Measurements from ENCODE around the gene INO80E. TPM values are rescaled to one million over a fixed set of nuclear protein-coding genes. Genes with fewer than 3 reads are reported as not detected.

INO80E gene
- polyA plus RNA-seq, 1 of the 3 experiments (the other 2 are of a cell fraction), result 46.6 TPM

- TF ChIP-seq USF1 (IDR thresholded peaks at IDR 0.05; ENCODE audit: borderline replicate concordance, low read depth) (no peak), EZH2phosphoT487 (IDR thresholded peaks at IDR 0.05; ENCODE audit: borderline replicate concordance, low read depth) (no peak), FOSL2 (IDR thresholded peaks at IDR 0.05; ENCODE audit: borderline replicate concordance, low read depth) (no peak), POLR2AphosphoS5 (IDR thresholded peaks at IDR 0.05; ENCODE audit: low read depth, low read length) (no peak), YY1 (IDR thresholded peaks at IDR 0.05; ENCODE audit: low read depth) (no peak), GATA2 (CRISPR knock-in tag; IDR thresholded peaks at IDR 0.05) (no peak), FOXJ3 (CRISPR knock-in tag; IDR thresholded peaks at IDR 0.05) (no peak)
Observed at GRCh38 chr16:30025574-30025973, 29.5 kb downstream of the INO80E start (continued).

GRCh38 chr16:30026449-30026848 is 30.4 kb downstream of the INO80E start:
- H3K4me3 ChIP-seq (ENCODE audit: low read depth in 2 of 2, low read length in 1 of 2), result no peak overlapping the region
- H3K9me3 ChIP-seq, result no peaks in the 10 kb centered on the region
- TF ChIP-seq EP300 (IDR thresholded peaks at IDR 0.05; ENCODE audit: borderline replicate concordance in 1 of 2, low read depth in 1 of 2, low read length in 1 of 2) (no peak), MXI1 (IDR thresholded peaks at IDR 0.05; ENCODE audit: low read depth, low read length) (no peak), SMC3 (IDR thresholded peaks at IDR 0.05; ENCODE audit: low read depth, low read length) (no peak), REST (IDR thresholded peaks at IDR 0.05; ENCODE audit: low read depth, low read length) (no peak), NFIC (IDR thresholded peaks at IDR 0.05; ENCODE audit: borderline replicate concordance) (no peak), EZH2phosphoT487 (IDR thresholded peaks at IDR 0.05; ENCODE audit: borderline replicate concordance, low read depth) (no peak), USF1 (IDR thresholded peaks at IDR 0.05; ENCODE audit: borderline replicate concordance, low read depth) (no peak), CHD2 (IDR thresholded peaks at IDR 0.05; ENCODE audit: low read length, partially characterized antibody) (no peak)
- TF ChIP-seq, protein P1, sequence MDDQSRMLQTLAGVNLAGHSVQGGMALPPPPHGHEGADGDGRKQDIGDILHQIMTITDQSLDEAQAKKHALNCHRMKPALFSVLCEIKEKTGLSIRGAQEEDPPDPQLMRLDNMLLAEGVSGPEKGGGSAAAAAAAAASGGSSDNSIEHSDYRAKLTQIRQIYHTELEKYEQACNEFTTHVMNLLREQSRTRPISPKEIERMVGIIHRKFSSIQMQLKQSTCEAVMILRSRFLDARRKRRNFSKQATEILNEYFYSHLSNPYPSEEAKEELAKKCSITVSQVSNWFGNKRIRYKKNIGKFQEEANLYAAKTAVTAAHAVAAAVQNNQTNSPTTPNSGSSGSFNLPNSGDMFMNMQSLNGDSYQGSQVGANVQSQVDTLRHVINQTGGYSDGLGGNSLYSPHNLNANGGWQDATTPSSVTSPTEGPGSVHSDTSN (IDR thresholded peaks at IDR 0.05), result no peak
- TF ChIP-seq, protein P2, sequence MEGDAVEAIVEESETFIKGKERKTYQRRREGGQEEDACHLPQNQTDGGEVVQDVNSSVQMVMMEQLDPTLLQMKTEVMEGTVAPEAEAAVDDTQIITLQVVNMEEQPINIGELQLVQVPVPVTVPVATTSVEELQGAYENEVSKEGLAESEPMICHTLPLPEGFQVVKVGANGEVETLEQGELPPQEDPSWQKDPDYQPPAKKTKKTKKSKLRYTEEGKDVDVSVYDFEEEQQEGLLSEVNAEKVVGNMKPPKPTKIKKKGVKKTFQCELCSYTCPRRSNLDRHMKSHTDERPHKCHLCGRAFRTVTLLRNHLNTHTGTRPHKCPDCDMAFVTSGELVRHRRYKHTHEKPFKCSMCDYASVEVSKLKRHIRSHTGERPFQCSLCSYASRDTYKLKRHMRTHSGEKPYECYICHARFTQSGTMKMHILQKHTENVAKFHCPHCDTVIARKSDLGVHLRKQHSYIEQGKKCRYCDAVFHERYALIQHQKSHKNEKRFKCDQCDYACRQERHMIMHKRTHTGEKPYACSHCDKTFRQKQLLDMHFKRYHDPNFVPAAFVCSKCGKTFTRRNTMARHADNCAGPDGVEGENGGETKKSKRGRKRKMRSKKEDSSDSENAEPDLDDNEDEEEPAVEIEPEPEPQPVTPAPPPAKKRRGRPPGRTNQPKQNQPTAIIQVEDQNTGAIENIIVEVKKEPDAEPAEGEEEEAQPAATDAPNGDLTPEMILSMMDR (IDR thresholded peaks at IDR 0.05), result no peak
- TF ChIP-seq, protein P3, sequence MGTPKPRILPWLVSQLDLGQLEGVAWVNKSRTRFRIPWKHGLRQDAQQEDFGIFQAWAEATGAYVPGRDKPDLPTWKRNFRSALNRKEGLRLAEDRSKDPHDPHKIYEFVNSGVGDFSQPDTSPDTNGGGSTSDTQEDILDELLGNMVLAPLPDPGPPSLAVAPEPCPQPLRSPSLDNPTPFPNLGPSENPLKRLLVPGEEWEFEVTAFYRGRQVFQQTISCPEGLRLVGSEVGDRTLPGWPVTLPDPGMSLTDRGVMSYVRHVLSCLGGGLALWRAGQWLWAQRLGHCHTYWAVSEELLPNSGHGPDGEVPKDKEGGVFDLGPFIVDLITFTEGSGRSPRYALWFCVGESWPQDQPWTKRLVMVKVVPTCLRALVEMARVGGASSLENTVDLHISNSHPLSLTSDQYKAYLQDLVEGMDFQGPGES (IDR thresholded peaks at IDR 0.05; ENCODE audit: low read depth, low read length), result no peak
- H3K27me3 ChIP-seq (ENCODE audit: insufficient read depth), result no peaks in the 10 kb centered on the region
- DNase-seq, result no peak
- peaks cover 3 to 21% of the 10 kb centered on the region in 2 experiments; a peak in 2 of 4 replicates for H3K4me1 ChIP-seq (ENCODE audit: control insufficient read depth in 1 of 2, insufficient read depth in 2 of 2, low read depth in 1 of 2, low read length in 1 of 2)
- peaks cover 6% of the 10 kb centered on the region for H3F3A ChIP-seq (replicated peaks; ENCODE audit: insufficient read depth)
- ChIA-PET CTCF (no interaction called here), POLR2A (interaction anchor here (0.6 kb wide), 1 partner anchor 65 kb away, joined by 4 read pairs; the partner anchor contains the start of gene TMEM219)
- 84% methylated on average over 6 of the region's 18 CpGs for WGBS (ENCODE audit: low lambda C conversion rate)
- H4K20me1 ChIP-seq (ENCODE audit: insufficient read depth), result no peaks in the 10 kb centered on the region
- H2AFZ ChIP-seq (ENCODE audit: low read depth), result no peak overlapping the region
- H3K4me2 ChIP-seq, result no peak overlapping the region
- no peaks in the 10 kb centered on the region for H3K9me2 ChIP-seq
- H3K9ac ChIP-seq, result no peak overlapping the region
- no peak overlapping the region for H3K27ac ChIP-seq (ENCODE audit: low read depth in 2 of 2, low read length in 1 of 2)
- H3K36me3 ChIP-seq (replicated peaks in 1 of 2; ENCODE audit: control insufficient read depth in 1 of 2, insufficient read depth in 2 of 2, low read length in 1 of 2), result no peaks in the 10 kb centered on the region
- H3K79me2 ChIP-seq (ENCODE audit: insufficient read depth), result no peaks in the 10 kb centered on the region

Data from SK-N-SH (cell line).